HG03457 (cell line): ENCODE measurements around the gene C19orf33.
A peak's percentile ranks its signal among the peaks of the same experiment; 100 is the strongest.

Source experiments
- ATAC-seq: cut with Tn5 transposase; IDR thresholded peaks from one replicate; pipeline ENCODE4 v1.9.1; 2021; ENCODE audit warnings: moderate number of reproducible peaks; ENCODE audit not compliant: unreplicated experiment

Gene C19orf33

GRCh38 chr19:38308006-38308766 is 4.1 kb downstream of the C19orf33 start:
- ATAC-seq, result no peak

DNA sequence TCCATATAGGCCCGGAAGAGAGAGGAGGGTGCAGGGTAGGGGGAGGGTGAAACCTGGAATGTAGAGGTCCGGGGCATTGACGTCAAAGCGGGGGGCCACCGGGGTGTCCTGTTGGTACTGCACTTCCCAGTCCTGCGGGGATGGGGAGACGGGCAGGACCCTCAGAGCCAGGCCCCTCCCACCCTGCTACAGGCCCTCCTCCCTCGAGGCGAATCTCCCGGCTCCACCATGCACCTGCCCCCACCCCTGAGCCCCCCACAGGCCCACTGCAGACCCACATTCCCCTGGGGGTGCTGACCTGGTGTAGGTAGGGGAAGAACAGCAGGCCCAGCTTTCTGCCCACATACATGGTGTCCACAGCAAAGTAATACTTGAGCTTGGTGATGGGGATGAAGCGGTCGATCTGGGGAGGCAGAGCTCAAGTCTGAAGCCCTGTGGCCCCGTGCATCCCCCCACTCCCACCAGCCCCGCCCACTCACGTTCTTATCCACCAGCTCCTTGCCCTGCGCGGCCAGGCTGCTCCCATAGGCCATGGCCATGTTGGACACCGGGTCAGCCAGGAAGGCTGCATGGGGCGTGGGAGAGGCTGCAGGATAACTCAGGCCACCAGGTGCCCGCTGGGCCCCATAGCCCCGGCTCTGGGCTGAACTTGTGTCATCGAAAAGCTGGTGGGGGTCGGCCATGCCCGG is 5.0 kb downstream of the C19orf33 start:
- ATAC-seq, result no peak

DNA sequence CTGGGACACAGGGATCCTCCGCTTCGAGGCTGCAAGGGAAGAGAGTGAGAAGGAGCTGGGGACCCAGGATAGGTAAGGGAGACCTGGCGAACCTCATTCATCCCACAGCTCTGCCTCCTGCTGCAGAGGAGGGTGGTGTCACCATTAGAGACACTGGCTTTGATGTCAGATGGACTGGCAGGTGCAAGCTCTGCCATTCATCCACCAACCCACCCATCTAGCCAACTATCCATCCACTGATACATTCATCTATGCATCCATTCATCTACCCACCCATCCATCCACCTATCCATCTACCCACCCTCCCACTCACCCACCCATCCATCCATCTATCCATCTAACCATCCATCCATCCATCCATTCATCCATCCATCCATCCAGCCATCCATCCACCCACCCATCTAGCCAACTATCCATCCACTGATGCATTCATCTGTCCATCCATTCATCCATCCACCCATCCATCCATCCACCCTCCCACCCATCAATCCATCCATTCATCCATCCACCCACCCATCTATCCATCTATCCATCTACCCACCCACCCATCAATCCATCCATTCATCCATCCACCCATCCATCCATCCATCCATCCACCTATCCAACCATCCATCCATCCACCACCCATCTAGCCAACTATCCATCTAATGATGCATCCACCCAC is 5.7 kb downstream of the C19orf33 start:
- no peak for ATAC-seq

GRCh38 chr19:38310279-38310670 is 6.2 kb downstream of the C19orf33 start:
- no peak for ATAC-seq

DNA sequence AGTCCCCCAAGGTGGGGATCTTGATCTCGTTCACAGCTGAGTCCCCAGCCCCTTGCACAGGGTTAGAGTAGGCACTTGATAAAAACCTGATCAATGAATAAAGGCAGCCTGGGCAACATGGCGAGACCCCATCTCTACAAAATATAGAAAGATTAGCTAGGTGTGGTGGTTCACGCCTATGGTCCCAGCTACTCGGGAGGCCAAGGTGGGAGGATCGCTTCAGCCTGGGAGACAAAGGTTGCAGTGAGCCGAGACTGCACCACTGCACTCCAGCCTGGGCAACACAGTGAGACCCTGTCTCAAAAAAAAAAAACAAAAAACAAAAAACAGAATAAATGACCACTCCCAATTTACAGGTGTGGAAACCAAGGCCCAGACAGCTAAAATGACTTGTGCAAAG is 6.9 kb downstream of the C19orf33 start:
- no peak for ATAC-seq

- peak; percentile 83 for ATAC-seq
Measured at GRCh38 chr19:38315657-38316476, 11.8 kb downstream of the C19orf33 start, which contains the start of gene YIF1B. Gene YIF1B, minus strand, starts transcription at chr19:38315947. Its CDS starts 30 bp downstream, at chr19:38315917.

GRCh38 chr19:38316477-38317067 is 12.5 kb downstream of the C19orf33 start:
- no peak for ATAC-seq

DNA sequence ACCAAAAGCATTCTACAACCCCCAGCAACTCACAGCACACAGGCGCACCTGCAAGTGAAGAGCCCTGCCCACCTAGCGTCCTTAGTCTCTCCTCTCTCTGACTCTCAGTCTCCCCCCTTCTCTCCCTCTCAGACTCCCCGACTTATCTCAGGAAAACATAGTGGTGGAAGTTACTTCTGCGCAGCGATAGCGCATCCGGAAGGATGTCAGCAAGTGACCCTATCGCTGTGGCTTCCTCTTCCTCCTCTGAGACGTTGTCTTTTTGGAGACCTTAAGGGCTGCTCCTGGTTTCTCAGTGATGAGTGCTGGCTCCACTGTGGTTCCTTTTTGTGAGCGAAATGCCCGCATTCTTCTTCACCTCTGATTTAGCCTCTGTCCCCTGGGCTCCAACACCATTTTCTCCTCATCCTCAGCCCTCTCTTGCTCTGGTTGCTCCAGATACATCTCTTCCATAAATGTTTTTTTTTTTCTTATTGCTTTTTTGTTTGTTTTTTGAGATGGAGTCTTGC is 13.1 kb downstream of the C19orf33 start:
- no peak for ATAC-seq

DNA sequence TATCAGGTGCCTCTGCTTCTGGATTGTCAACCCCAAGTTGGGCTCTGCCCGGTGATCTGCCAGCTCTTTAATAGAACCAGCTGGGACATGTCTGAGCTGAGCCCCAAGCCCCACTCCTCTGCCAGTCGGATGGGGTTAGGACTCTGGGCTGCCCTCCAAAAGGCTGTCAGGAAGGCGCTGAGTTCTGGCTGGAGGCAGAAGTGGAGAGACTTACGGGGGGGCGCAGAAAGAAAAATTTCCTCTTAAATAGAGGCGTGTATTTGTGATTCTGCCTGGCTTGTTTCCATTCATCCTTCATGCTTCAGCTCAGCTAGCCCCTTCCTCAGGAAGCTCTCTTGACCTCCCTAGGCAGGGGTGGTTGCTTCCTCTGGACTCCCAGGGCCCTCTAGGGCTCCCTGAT is 14.6 kb downstream of the C19orf33 start:
- ATAC-seq, result no peak

GRCh38 chr19:38319421-38320258 is 15.6 kb downstream of the C19orf33 start, which contains the start of gene KCNK6:
Gene KCNK6, plus strand, starts transcription at chr19:38319845. Its CDS starts 106 bp downstream, at chr19:38319951.
- no peak for ATAC-seq

DNA sequence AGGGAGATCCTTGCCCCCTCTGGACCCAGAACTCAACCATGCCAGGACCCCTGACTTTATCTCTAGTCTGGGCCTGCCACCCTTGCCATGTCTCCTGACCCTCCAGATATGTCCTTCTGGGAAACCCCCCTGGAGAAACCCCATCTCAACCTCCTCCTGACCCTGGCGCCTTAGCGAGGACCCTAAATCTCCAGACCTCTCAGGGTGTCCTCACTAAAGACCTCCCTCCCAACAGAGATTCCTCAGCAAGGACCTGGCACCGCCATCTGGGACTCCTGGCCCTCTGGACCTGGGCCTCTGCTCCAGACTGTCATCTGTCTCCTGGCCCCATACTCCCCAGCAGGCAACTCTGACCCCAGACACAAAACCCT is 16.9 kb downstream of the C19orf33 start:
- no peak for ATAC-seq

- no peak for ATAC-seq
Measured at GRCh38 chr19:38321646-38322196, 17.7 kb downstream of the C19orf33 start.

GRCh38 chr19:38323291-38323690 is 19.2 kb downstream of the C19orf33 start:
- no peak for ATAC-seq

DNA sequence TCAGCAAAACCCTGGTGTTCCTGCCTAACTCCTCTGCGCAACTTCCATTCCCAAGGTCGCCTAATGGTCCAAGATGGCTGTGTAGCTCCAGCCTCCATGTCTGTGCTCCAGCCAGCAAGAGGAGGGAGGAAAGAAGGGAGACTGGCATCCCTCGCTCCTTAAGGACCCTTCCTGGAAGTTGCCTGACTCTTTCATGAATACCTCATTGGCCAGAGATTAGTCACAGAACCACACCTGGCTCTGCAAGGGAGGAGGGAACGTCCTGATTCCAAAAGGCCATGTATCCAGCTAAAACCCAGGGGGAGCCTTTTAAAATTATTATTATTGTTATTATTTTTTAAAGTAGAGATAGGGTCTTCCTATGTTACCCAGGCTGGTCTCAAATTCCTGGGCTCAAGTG is 20.4 kb downstream of the C19orf33 start:
- no peak for ATAC-seq

- ATAC-seq, result no peak
Measured at GRCh38 chr19:38326591-38326990, 22.5 kb downstream of the C19orf33 start.

GRCh38 chr19:38329651-38330050 is 25.6 kb downstream of the C19orf33 start:
- no peak for ATAC-seq

- ATAC-seq, result no peak
Measured at GRCh38 chr19:38331728-38332127, 27.7 kb downstream of the C19orf33 start.

DNA sequence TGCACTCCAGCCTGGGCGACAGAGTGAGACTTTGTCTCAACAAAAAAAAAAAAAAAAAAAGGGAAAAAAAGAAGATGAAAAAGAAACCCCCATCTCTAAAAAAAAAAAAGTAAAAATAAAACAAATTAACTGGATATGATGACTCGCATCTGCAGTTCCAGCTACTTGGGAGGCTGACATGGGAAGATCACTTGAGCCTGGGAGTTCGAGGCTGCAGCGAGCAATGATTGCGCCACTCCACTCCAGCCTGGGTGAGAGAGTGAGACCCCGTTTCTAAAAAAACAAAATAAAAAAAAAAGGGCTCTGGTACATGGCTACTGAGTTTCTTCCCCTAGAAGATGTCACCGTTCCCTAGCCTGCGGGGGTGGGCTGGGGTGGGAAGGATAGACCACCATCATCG is 29.2 kb downstream of the C19orf33 start:
- ATAC-seq, result no peak

DNA sequence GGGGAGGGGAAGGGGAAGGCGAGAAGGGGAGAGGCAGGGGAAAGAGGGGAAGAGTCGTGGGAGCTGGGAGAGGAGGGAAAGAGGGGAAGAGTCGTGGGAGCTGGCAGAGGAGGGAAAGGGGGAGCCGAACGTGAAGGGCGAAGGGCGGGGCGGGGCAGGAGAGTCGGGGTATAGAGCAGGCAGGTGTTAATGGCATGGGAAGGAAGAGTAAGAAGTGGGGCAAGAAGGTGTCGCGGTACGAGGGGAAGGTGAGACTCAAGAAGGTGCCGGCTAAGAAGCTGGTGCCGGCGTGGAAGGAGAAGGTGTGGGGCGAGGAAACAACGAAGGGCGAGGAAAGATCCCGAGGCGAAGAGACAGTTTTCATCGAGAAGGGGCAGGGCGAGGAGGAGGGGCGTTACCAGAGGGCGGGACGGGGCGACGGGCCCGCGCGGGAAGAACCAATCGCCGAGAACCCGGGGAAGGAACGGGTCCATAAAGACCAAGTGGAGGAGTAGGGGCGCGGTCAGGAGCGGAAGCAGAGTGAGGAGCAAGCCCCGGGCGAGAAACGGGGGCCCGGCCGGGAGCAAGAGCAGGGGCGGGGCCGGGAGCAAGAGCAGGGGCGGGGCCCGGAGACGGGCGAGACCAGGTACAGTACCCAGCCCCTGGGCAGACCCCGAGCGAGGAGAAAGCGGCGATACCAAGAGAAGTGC is 32.0 kb downstream of the C19orf33 start:
- peak; percentile 65 for ATAC-seq
